GM18526 (cell line): ENCODE measurements around the gene TGFBR3.

ENCODE experiments used
- POLR2A ChIP-seq: IDR thresholded peaks from 3 replicates; pipeline ENCODE4 v1.6.1; 2011; ENCODE audit not compliant: insufficient read length; ENCODE audit errors: extremely low read depth

The TGFBR3 gene

GRCh38 chr1:91789273-91789997 is 96.5 kb downstream of the TGFBR3 start:
- TF ChIP-seq POLR2A = no peak

GRCh38 chr1:91787919-91788318 is 98.0 kb downstream of the TGFBR3 start:
- TF ChIP-seq POLR2A = no peak

- TF ChIP-seq POLR2A = no peak
Measured at GRCh38 chr1:91784616-91785015, 101.3 kb downstream of the TGFBR3 start.

- TF ChIP-seq POLR2A = no peak
Measured at GRCh38 chr1:91784191-91784590, 101.8 kb downstream of the TGFBR3 start.

GRCh38 chr1:91783423-91784170 is 102.4 kb downstream of the TGFBR3 start:
- TF ChIP-seq POLR2A = no peak

GRCh38 chr1:91781901-91782622 is 103.9 kb downstream of the TGFBR3 start:
- TF ChIP-seq POLR2A = no peak

GRCh38 chr1:91781371-91781825 is 104.6 kb downstream of the TGFBR3 start:
- no peak for TF ChIP-seq POLR2A

- TF ChIP-seq POLR2A = no peak
Measured at GRCh38 chr1:91779548-91780021, 106.4 kb downstream of the TGFBR3 start.

GRCh38 chr1:91778964-91779363 is 107.0 kb downstream of the TGFBR3 start:
- TF ChIP-seq POLR2A = no peak

GRCh38 chr1:91777630-91778300 is 108.2 kb downstream of the TGFBR3 start:
- TF ChIP-seq POLR2A = no peak

GRCh38 chr1:91777196-91777595 is 108.8 kb downstream of the TGFBR3 start:
- no peak for TF ChIP-seq POLR2A

- TF ChIP-seq POLR2A = no peak
Measured at GRCh38 chr1:91776068-91776794, 109.7 kb downstream of the TGFBR3 start.

GRCh38 chr1:91775227-91775626 is 110.7 kb downstream of the TGFBR3 start:
- no peak for TF ChIP-seq POLR2A

- TF ChIP-seq POLR2A = no peak
Measured at GRCh38 chr1:91774520-91775203, 111.3 kb downstream of the TGFBR3 start.
